Left colon (tissue), 2 donors: ENCODE data around the gene RARA. TPM values are rescaled to one million over a fixed set of nuclear protein-coding genes. Genes with fewer than 3 reads are reported as not detected.

ENCODE experiments used
- ATAC-seq: fragments of 200-7000 bp; cut with Tn5 transposase; one replicate; pipeline ENCODE4 v1.9.1; 2020; ENCODE audit warnings: mild to moderate bottlenecking, moderate library complexity
- DNase-seq, 2 donors: peaks; one replicate each; pipeline ENCODE4 v3.0.0-alpha.2; 2020
- intact Hi-C, 2 donors: fragments of 100-400 bp; cut with DNase I in 1 of 2; cut with micrococcal nuclease in 1 of 2; formaldehyde crosslinking; loops; one replicate each; pipeline versions ENCODE4 v1.11.2 to v1.14.0; 2022; cut with DNase I, micrococcal nuclease
- total RNA-seq, 2 donors: library from RNA; stranded (reverse); fragmentation: NEBNext Ultra II Directional; extraction: Animal tissue kit (Norgen Biotek cat#: 25700); gene quantifications; one replicate each; pipeline ENCODE4 v1.2.1, GENCODE V29; 2021
- donor health status: DM: no; HTN: no; CAD: no.
- donor health status: DM: yes; HTN: yes; CAD: no.

The RARA gene
- total RNA-seq, 2 donors from 2014 or later, result 37.2 to 56.4 TPM

- intact Hi-C loops, result no loop called here
- ATAC-seq, result no peak
Observed at GRCh38 chr17:40338058-40338457, 29.1 kb downstream of the RARA start.

DNA sequence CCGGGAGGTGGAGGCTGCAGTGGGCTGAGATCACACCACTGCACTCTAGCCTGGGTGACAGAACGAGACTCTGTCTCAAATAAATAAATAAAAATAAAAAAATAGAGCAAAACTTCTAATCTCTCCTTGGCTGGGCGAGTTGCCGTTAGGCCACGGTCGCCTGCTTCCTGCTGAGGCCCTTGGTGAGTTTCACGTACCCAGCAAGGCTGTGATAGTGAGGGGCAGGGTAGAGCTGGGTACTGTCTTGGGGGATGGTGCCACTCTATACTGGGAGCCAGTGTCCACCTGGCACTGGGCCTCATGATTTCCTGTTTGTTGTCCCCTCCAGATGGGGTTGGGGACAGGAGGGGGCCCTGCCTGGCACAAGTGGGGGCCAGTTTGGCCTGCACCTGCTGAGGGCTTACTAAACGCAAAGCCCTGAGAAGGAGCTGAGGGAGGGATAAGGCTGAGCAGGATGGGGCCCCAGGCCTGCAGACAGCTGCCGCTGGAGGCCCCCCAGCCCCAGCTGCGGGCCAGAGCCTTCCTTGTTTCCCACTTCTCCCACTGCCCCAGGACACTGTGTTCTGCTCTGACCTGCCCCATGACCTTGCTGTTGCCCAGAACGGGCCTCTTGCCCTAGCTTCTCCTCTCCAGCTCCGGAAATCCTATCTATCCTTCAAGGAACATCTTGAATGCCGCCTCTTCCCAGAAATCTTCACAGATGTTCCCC, 30.1 kb downstream of the RARA start:
- ATAC-seq, result no peak
- no peak for DNase-seq
- intact Hi-C loops, result no loop called here

More at GRCh38 chr17:40338058-40338457, 29.1 kb downstream of the RARA start:
- no peak for DNase-seq

DNA sequence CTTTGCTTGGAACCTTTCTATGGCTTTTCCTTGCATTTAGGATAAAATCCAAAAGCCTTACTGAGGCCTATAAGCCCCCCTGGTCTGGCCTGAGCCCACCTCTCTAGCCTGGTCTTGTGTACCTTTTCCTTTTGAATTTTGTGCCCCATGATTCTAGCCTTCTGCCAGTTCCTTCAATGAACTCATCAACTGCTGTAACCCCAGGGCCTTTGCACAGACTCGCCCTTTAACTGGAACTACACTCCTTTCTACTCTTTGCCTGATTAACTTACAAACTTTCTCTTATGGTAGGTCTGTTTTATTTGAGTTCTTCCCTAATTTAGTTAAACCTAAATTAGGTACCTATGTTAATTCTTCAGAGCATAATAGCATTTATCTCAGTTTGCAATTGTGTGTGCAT, 31.3 kb downstream of the RARA start:
- intact Hi-C loops, result no loop called here
- no peak for ATAC-seq

GRCh38 chr17:40340880-40341807, 32.2 kb downstream of the RARA start:
- DNase-seq (peak; percentile 93 to 96), ATAC-seq (peak; percentile 49)
- intact Hi-C loops, result no loop called here

More for the DNA sequence above, 31.3 kb downstream of the RARA start:
- no peak for DNase-seq

- intact Hi-C loops, result no loop called here
- ATAC-seq (peak; percentile 54), DNase-seq (peak; percentile 87 to 90)
Observed at GRCh38 chr17:40341808-40342503, 33.0 kb downstream of the RARA start.

DNA sequence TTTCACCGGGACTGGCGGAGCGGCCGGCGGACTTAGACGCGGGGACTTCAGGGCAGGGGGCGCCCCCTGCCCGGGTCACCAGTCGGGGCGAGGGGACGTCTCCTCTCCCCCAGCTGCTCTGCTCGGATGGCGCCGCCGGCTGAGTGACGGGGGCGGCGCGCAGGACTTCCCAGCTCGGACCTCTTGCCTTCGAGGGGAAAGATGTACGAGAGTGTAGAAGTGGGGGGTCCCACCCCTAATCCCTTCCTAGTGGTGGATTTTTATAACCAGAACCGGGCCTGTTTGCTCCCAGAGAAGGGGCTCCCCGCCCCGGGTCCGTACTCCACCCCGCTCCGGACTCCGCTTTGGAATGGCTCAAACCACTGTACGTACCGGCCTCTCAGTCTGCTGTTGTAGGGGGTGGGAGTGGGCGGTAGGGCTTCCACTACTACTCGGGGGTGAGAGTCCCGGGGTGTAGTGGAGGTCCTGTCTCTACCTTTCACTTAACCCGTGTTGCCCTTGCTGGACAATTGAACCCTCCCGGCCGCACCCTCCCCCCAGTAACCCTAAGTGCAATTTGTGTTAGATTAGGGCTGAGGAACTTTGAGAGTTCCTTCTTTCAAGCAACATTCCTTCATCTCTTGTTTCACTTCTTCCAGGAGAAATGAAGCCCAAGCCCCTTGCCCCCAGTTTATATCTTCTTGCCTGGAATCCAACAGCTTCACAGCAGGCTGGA, 33.7 kb downstream of the RARA start:
- peak in 1 of 2 donors; percentile 48 for DNase-seq
- intact Hi-C loops, result no loop called here
- ATAC-seq, result no peak

DNA sequence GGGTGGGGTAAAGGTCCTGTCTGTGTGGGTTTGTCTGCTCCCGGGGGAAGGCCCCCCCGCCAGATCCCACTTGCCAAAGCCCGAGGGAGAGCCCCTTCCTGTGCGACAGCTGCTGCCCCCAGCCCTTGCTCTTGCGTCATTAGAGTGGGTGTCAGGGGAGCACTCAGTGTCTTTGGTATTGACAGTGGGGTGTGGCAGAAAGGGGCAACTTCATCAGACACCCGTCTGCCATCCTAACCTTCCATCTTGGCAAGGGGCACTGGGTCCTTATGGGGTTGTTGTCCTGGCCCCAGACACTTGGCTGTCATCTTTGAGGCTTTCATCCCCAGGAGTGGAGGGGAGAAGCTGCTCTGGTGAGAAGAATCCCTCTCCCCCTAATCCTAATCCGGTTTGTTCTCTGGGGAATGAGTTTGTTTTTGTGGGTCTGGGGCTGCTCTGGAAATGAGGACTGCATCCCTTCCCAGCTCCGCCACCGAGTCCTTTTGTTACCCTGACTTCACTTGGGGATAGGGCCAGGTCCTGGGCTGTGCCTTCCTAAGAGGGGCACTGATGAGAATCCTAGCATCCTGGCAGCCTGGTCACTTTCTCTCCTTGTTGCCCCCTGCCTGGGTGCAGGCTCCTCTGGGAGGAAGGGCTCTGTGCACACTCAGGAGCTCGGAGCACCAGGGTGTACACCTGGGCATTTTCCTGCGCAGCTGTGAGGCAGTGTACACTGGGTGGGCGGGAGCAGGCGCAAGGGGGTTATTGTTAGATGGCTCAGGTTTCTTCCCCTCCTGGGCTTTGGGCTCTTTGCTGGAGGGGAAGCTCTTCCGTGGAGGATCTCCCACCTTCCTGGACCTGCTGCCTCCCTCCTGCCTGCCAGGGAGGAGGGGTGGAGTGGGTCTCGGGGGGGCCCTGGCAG, 34.5 kb downstream of the RARA start:
- intact Hi-C loops, result no loop called here
- peak in 1 of 2 donors; percentile 51 for DNase-seq
- no peak for ATAC-seq

GRCh38 chr17:40344421-40345160, 35.6 kb downstream of the RARA start:
- DNase-seq, result no peak
- no peak for ATAC-seq
- intact Hi-C loops, result no loop called here

DNA sequence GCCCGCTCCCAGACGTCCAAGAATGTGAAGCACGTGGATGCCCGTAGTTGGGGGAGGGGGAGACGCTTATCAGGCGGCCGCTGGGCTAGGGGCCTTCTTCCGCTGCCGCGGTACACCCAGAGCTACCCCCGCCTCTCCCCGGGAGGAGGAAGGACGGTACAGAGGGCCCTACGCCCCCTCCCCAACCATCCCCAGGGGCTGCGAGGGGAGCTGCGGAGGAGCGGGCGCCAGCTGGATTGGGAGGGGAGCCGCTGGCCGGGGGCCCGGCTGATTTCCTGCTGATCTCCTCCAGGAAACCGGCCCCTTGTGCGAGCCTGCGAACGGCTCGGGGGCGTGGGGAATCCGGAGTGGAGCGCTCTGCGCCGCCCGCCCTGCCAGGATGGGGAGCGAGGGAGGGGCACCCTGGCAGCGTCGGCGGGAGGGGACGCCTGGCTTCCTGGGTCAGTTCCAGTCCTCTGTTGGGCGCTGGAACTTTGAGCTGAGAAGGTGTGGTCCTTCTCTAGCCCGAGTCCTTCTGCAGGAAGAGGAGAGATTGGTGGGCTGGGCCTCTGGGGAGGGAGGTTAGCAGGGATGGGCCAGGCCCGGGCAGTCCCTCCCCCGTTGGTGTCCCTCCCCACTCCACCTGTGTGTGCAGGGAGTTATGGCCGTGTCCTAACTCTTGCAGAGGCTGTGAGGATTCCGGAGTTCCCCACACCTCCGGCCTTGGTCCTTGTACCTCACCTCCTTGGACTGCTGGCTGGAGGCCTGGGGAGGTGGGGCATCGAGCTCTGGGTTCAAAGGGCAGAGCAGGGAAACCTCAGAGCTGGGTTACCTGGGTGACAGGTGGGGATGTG, 36.4 kb downstream of the RARA start:
- intact Hi-C loops, result no loop called here
- ATAC-seq (peak; percentile 70), DNase-seq (peak; percentile 86 to 95)

GRCh38 chr17:40345994-40346764, 37.2 kb downstream of the RARA start:
- DNase-seq, result no peak
- peak; percentile 28 for ATAC-seq
- intact Hi-C loops, result no loop called here

- DNase-seq (no peak), ATAC-seq (no peak)
- intact Hi-C loops, result no loop called here
Observed at GRCh38 chr17:40346765-40347158, 37.8 kb downstream of the RARA start.

GRCh38 chr17:40347319-40348135, 38.5 kb downstream of the RARA start:
- ATAC-seq (no peak), DNase-seq (no peak)
- intact Hi-C loops, result no loop called here

DNA sequence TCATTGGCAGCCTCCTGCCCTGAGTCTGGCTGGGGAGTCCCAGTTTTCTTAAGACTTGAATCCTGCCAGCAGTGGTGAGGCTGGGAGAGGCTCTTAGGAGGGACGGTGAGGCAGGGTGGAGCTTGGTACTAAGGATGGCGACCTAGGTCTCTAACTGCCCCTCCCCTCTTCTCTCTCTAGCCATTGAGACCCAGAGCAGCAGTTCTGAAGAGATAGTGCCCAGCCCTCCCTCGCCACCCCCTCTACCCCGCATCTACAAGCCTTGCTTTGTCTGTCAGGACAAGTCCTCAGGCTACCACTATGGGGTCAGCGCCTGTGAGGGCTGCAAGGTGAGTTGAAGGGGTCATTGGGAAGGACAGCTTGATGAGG, 39.1 kb downstream of the RARA start:
- intact Hi-C loops, result no loop called here
- DNase-seq (no peak), ATAC-seq (no peak)

- ATAC-seq, result no peak
- peak; percentile 54 to 56 for DNase-seq
- intact Hi-C loops, result no loop called here
Observed at GRCh38 chr17:40348562-40349476, 39.8 kb downstream of the RARA start.
